ELF-1 (cell line): ENCODE results near the gene MAD1L1.
A peak's percentile ranks its signal among the peaks of the same experiment; 100 is the strongest.

ENCODE experiments used
- DNase-seq: peaks from one replicate; pipeline ENCODE4 v3.0.0-alpha.2; 2016; ENCODE audit warnings: low read depth, low spot score

MAD1L1 gene

DNA sequence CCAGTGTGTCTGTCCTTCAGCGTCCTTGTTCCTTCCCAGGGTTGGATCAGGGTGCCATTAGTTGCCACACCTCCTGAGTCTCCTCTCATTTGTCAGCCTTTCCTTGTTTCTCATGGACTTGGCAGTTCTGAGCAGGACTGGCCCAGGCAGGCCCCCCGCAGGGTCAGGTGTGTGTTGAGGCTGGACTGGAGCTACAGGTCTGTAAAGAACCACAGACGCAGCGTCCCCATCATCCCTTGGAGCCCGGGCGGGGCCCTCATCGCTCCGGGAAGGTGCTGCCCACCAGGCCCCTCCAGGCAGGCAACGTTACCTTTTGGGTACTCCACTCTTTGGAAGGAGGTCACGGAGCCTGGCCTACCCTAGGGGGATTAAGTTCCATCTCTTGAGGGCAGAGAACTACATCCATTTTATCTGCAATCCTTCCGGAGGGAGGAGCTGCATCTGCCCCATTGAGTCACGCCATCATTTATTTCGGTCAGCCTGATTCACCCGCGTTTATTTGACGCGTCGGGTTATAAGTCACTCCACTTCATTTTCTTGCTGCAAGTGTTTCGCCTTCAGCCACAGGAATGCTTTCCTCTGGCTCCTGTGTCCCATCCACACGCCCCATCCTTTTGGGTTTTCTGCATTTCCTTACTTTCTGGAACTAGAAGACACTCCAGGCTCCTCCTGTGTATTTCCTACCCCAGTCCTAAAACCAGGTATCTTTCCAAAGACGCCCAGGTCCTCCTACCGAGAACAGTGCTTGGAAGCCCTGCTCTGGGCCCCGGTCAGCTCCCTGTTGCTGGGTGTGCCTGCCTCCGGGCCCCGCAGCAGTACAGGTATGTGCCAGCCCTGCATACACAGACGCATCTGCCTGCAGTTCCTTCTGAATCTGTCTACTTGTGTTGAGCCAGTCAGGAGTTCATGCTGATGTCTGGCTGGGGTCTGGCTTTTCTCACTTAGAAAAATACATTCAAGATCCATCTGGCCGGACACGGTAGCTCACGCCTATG is 141.9 kb downstream of the MAD1L1 start:
- no peak for DNase-seq

GRCh38 chr7:2088801-2089200 is 143.9 kb downstream of the MAD1L1 start:
- no peak for DNase-seq

GRCh38 chr7:2087744-2088143 is 145.0 kb downstream of the MAD1L1 start:
- no peak for DNase-seq

DNA sequence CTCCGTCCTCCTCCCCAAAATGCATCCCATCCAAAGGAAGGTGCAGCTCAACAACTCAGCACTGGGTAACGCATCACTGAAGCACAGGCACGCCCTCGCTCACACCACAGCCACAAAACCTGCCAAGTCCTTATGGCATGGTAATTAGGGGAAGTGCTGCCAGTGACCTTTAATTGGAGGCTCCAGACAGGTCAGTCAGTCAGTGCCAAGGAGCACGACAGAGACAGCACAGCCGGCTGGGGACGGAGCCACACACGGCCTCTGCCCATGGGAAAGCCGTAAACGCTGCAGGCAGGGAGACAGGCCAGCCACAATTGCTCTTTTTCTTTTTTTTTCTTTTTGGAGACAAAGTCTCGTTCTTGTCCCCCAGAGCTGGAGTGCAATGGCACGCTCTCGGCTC is 146.5 kb downstream of the MAD1L1 start:
- DNase-seq, result no peak

DNA sequence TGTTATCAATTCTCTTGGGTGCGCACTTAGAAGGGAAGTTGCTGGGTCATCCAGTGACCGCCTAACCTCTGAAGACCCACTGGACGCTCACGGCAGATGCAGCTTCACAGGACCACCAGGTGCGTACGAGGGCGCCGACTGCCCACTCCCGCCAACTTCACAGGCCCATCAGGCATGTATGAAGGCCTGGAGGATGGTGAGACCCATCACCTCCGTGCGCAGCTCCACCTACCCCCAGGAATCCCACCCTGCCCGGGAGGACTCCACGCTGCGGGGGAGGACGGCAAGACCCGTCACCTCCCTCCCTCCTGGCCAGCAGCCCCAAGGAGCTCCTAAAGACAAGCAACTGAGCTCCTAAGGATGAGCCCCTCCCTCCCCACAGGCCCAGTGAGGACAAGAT is 146.9 kb downstream of the MAD1L1 start:
- DNase-seq, result no peak

DNA sequence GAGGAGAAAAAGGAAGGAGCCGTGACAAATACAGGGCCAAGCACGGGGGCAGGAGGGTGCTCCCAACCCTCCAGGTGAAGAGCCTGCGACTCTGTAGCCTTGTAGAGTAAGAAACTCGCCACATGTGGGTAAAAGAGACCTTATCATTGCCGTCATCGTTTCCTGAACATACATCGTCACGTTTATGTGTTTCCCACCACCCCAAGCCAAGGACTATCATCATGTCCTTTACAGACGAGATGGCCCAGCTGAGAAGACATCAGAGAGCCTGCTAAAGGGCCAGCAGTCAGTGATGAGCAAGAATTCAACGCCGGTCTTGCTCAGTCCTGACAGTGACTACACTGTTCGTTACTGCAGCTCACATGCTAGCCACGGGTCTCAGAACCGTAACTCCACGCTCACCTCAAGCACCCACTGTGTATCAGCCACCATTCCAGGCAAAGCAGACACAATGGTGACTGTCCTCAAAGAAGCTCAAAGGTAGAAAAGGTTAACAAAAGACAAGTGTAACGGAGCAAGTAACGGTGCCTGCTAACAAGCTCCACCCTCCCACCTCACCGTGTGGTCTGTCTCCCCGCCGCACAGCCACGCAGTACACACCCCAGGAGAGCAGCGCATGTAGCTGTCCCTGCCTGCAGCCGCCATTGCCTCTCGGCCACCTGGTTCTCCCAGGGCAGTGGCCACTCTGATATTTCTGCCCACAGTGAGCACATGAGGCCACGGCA is 147.8 kb downstream of the MAD1L1 start:
- DNase-seq, result no peak

GRCh38 chr7:2084331-2084730 is 148.4 kb downstream of the MAD1L1 start:
- no peak for DNase-seq

DNA sequence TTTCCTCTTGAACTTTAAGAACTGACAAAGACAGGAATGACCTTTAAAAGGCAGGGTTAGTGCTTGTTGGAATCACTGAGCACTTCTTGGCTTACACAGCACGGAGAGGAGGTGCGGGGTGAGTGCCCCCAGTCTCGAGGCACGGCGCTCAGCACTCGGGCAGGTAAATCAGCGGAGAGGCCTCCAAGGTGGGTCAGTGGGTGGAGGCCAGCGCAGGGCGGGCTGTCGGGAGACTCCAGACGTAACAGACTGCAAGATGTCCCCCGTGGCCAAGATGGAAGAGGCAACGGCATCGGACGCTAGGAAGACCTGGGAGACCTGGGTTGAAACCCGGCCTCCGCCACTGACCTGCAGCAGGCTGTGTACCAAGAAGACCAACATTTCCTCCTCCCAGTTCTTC is 149.4 kb downstream of the MAD1L1 start:
- DNase-seq, result no peak

- DNase-seq, result peak; percentile 72
Measured at GRCh38 chr7:2082139-2082998, 150.4 kb downstream of the MAD1L1 start.

- no peak for DNase-seq
Measured at GRCh38 chr7:2081526-2082135, 151.1 kb downstream of the MAD1L1 start.

GRCh38 chr7:2080477-2080876 is 152.3 kb downstream of the MAD1L1 start:
- no peak for DNase-seq

DNA sequence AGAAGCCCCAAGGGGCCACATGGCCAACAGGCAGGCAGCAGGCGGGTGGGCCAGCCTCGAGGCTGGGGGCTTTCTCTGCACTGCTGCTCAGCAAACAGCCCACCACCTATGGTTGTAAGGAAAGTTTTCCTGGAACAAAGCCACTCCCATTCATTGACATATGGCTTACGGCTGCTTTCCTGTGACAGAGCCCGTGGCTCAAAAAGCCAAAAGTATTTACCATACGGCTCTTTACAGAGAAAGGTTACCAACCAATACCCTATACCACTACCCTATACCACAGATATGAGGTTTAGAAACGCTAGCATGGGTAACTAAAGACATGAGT is 152.7 kb downstream of the MAD1L1 start:
- no peak for DNase-seq

DNA sequence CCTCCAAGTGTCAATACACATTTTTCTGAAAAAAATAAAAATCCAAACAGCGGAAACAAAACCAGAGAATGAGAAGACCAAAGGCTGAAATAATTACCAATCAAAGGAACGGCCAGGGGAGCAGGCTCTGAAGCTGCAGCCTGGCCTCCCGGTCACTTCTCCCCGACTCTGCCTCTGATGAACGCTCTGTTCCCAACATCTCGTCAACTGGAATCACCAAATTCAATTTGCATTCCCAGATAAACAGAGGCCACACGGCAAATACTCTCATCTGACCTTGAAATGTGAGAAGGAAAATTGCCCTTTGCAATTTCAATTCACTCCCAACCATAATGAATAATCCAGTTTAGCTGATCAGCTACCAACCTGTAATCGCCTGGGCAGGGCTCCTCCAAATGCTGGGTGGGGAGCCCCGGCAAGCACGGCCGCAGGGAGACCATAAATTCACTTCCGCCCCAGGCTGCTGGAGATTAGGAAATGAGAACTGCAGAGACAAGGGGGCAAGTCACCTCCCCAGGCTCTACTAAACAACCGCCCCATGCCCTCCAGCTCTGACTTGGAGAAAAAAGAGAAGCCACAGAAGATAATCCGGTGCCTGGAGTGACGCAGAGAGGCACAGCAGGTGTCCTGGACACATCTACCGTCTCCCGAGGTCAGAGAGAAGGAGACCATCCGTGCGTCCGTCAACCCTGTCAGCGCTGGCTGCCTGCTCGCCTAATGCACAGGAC is 153.2 kb downstream of the MAD1L1 start:
- peak; percentile 85 for DNase-seq

DNA sequence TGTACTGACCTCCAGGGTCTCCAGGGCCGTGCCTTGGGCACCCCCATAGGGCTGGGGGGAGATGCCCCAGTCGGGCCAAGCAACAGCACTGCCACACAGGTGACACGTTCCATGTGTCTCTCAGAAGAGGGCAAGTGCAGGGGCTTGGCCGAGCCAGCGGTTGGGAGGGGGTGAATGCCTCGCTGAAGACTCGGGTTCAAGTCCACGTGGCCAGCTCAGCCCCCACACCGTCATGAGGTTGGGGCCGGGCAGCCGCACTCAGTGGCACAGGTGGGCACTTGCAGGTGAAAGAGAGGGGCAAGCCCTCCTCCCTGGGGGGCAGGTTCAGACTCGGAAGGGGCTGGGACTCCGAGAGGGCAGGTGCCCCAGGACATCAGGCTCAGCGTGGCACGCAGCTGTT is 153.8 kb downstream of the MAD1L1 start:
- DNase-seq, result no peak

GRCh38 chr7:2076649-2077064 is 156.1 kb downstream of the MAD1L1 start:
- DNase-seq, result no peak

DNA sequence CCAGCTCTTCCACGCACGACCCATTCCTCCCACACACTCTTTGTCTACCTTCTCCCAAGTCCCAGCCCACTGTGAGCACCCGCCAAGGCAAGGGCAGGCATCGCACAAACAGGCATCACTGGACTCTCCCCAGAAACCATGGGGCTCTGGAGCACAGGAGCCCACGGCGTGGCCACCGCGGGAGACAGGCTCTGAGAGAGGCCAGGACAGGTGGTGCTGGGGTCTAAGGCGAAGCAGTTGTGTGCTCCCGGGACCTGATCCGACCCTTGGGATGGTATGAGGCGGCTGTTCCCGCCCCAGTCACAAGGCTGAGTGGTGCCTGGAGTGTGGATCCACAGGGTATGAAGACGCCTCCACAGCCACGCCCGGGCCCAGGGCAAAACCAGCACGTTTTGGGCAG is 156.9 kb downstream of the MAD1L1 start:
- DNase-seq, result no peak

DNA sequence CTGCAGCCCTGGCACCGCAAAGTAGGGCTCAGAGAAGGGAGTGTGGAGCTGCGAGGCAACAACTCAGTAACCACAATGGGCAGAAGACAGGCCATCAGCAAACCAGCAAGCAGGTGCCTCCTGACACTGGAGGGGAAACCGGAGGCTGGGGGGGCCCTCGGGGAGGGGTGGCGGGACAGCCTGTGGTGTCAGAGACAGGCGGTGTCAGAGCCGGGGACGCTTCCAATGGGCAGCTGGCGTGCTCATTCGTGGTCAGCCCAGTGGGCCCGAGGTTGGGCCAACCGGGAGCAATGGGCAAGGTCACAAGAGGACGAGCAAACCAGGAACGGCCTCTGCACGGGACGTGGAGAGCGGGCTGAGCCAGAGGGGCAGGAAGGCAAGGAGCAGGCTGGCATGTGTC is 158.1 kb downstream of the MAD1L1 start:
- no peak for DNase-seq

DNA sequence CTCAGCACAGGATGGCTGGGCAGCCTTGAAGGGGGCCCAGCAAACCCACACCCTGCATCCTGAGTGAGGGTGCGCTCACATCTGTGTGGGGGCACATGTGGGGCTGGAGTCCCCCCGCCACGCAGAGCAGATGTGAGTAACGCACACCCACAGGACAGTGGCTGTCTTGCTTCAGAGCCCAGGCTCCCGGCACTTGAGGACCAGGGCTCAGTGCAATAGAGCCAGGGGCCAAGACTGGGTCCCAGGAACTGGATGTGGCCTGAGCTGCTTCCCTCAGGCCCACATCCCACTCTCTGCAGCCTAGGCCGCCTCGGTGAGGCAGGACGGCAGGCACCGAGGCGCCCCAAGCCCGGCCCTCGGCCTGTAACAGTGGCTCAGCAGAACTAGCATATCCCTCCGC is 159.9 kb downstream of the MAD1L1 start:
- DNase-seq, result no peak

DNA sequence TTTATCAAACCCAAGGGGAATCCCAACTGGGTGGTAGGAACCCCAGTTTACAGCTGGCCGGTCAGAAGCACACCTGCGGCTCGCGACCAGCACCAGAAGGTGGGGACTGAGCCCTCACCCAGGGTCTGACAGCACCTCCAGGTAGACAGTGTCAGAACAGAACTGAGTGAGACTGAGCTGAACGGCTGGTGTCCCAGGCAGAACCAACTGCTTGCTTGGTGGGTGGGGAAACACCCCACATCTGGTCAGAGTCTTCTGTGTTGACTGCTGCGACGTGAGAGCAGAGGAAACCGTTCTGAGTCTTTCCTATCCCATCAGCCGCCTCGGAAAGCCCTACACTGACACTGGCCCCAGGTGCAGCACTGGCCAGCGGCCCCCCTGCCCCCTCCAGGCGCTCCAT is 160.7 kb downstream of the MAD1L1 start:
- no peak for DNase-seq

- peak; percentile 65 for DNase-seq
Measured at GRCh38 chr7:2071133-2071832, 161.5 kb downstream of the MAD1L1 start.
